ENCODE measurements around the gene MBNL1.

DNA sequence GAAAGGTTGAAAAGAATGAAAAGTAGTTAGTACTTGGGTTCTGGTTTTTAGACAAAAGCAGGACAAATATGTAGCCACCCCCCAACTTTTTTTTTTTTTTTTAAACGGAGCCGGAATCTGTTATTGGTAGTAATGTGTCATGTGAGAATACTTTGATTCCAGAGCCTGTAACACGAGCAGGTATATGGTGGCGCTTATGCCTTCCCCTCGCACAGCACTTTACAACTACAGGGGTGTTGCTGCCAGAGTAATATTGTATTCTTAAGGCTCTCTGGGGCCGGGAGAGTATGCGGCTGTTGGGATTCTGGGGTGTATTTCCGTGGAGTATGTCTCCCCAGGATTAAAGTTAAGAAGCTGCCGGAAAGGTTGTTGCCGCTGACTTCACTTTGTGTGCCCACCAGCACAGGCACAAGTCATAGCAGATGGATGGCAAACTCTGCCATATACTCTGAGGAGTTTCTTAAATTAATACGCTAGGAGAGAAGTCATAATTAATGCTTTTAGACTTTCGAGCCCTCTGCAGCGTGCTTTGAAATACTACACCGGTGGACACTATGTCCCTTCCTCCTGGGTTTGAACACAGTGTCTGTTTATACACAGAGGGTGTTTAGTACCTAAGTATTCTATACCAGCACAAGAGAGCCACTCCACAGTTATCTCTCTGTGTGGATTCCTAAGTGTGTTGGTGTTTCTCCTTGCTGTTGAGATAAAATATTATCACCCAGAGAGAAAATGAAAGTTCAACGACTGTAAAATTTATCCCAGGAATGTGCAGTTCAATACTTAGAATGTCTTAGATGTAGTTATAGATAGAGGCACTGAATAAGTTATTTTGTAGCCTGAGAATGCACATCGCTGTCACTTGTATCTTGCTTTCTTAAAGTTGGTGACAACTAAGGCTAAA is 1.4 kb downstream of the MBNL1 start:
- TF ChIP-seq TAF1 (IDR thresholded peaks at IDR 0.05; ENCODE audit: low read depth, low read length) (no peak), POLR2A (IDR thresholded peaks at IDR 0.05; ENCODE audit: low read depth, low read length) (no peak), POLR2AphosphoS5 (IDR thresholded peaks at IDR 0.05; ENCODE audit: low read depth, low read length) (no peak)

All from GM12891 (cell line).